Subcutaneous adipose tissue (tissue), 4 donors: Measurements from ENCODE around the gene DLX1. TPM values are rescaled to one million over a fixed set of nuclear protein-coding genes. Genes with fewer than 3 reads are reported as not detected.

ENCODE experiments used
- CTCF ChIP-seq: fragments of 450-650 bp; IDR thresholded peaks from one replicate; pipeline ENCODE4 v1.5.1; 2016; ENCODE audit warnings: low read depth, mild to moderate bottlenecking, control low read depth, antibody characterized with exemption, moderate library complexity
- total RNA-seq, 4 donors: library from RNA; depleted of rRNA; stranded (reverse); fragments of >200 nt; gene quantifications; one replicate each; pipeline ENCODE4 v1.1.0, GENCODE V29; 2016

The DLX1 gene
- total RNA-seq, 4 donors from 2014 or later, result not detected

- TF ChIP-seq CTCF, result no peak
These were observed 3.9 kb upstream of the DLX1 start for GRCh38 chr2:172081221-172082022.

- no peak for TF ChIP-seq CTCF
These were observed 3.0 kb upstream of the DLX1 start for GRCh38 chr2:172082105-172082943.

- no peak for TF ChIP-seq CTCF
These were observed 2.2 kb upstream of the DLX1 start for GRCh38 chr2:172082944-172083627.

GRCh38 chr2:172083628-172084394 lies 1.5 kb upstream of the DLX1 start:
- no peak for TF ChIP-seq CTCF

GRCh38 chr2:172084395-172084644 lies 987 bp upstream of the DLX1 start:
- no peak for TF ChIP-seq CTCF

- TF ChIP-seq CTCF, result no peak
These were observed 455 bp upstream of the DLX1 start for GRCh38 chr2:172084645-172085459.
